ENCODE results near the gene PRR36.

The PRR36 gene

DNA sequence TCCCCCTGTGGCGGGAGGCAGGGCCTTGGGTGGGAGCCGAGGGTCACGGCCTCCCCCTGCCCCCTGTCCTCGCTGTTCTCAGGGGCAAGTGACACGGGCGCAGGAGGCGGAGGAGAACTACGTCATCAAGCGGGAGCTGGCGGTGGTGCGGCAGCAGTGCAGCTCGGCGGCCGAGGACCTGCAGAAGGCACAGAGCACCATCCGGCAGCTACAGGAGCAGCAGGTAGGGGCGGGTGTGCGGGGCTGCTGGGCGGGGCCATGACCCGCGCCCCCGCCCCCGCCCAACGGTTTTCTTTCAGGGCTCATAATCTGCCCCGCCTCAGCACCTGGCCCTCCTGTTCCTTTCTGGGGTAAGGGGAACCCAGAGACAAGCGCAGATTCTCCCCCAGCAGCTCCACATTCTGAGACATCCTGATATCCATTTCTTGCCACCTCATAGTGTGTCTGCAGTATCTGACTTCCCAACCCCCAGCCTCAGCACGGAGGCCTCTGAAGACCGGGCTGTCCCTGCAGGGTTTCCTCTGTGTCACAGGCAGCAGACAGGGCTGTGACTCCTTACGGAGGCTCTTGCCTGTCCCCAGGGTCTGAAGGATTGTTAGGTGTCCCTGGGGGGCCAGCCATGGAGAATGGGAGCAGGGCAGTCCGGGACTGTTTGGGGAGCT is 15.9 kb downstream of the PRR36 start:
- TF ChIP-seq, protein P1, sequence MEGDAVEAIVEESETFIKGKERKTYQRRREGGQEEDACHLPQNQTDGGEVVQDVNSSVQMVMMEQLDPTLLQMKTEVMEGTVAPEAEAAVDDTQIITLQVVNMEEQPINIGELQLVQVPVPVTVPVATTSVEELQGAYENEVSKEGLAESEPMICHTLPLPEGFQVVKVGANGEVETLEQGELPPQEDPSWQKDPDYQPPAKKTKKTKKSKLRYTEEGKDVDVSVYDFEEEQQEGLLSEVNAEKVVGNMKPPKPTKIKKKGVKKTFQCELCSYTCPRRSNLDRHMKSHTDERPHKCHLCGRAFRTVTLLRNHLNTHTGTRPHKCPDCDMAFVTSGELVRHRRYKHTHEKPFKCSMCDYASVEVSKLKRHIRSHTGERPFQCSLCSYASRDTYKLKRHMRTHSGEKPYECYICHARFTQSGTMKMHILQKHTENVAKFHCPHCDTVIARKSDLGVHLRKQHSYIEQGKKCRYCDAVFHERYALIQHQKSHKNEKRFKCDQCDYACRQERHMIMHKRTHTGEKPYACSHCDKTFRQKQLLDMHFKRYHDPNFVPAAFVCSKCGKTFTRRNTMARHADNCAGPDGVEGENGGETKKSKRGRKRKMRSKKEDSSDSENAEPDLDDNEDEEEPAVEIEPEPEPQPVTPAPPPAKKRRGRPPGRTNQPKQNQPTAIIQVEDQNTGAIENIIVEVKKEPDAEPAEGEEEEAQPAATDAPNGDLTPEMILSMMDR (IDR thresholded peaks at IDR 0.05; ENCODE audit: control insufficient read depth, insufficient read depth, low read depth, low read length, missing control alignments) = no peak
- no peak for DNase-seq (ENCODE audit: low read depth)
- no peak overlapping the region for H3K4me3 ChIP-seq (ENCODE audit: control insufficient read depth, low read depth, low read length)

DNA sequence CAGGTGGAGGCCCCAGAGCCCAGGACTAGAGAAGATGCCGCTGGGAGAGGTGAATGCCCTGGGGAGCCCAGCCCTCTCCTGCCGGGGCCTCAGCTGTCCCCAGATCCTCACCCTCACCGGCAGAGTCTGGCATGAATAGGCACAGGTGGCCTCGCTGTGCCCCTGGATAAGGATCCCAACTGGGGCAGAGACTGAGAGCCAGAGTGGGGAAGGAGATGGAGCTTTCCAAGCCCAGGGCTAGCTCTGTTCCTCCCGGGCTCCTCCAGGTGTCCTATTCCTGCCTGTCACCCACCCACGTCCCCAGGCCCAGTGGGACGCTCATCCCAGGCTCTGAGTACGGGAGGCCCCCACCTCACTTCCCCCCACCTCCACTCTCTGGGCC is 16.5 kb downstream of the PRR36 start:
- no peak overlapping the region for H3K4me3 ChIP-seq (ENCODE audit: control insufficient read depth, low read depth, low read length)
- TF ChIP-seq, protein P1 (IDR thresholded peaks at IDR 0.05; ENCODE audit: control insufficient read depth, insufficient read depth, low read depth, low read length, missing control alignments) = no peak
- DNase-seq (ENCODE audit: low read depth) = no peak

DNA sequence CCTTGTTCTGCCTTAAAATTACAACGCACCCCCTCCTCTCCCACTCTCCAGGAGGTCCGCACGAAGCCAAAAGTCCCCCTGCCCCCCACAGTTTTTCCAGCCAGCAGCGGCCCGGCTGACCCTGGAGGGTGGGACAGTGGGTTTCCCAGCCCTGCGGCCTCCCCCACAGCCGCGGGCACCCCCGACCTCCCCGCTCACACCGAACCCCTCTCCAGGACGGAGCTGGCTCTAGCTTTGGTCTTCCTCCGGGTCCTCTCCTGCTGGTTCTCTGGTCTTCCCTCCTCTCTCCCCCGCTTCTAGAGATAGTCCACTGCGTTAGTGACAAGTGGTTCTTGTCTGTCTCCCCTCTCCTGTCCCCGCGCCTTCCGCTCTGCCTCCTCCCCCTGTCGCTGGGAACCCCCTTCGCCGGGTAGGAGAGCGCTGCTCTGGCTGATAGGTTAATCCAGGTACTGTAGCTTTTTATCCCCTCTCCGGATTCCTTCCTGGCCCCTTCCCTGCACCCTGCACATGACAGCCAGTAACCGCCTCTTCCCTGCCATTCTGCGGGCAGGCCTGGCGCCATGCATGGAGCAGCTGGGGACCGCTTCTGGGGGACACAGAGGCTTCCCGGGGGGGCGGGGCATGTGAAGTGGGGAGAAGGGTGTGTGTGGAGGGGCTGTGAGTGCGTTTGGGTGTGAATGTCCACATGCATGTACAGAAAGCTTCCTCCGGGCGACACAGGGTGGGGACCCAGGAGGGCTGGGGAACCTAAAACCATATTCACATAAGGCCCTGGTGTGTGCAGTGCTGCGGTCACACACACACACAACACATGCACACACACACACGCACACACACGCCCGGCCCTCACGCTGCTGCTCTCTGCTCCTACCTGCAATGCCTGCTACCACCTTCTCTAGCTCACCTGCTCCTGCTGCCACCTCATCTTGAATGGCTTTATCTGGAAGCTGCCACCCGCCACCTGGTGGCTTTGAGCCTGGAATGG is 17.2 kb downstream of the PRR36 start:
- H3K4me3 ChIP-seq (ENCODE audit: control insufficient read depth, low read depth, low read length) = no peak overlapping the region
- TF ChIP-seq, protein P1 (IDR thresholded peaks at IDR 0.05; ENCODE audit: control insufficient read depth, insufficient read depth, low read depth, low read length, missing control alignments) = no peak
- DNase-seq (ENCODE audit: low read depth) = no peak

DNA sequence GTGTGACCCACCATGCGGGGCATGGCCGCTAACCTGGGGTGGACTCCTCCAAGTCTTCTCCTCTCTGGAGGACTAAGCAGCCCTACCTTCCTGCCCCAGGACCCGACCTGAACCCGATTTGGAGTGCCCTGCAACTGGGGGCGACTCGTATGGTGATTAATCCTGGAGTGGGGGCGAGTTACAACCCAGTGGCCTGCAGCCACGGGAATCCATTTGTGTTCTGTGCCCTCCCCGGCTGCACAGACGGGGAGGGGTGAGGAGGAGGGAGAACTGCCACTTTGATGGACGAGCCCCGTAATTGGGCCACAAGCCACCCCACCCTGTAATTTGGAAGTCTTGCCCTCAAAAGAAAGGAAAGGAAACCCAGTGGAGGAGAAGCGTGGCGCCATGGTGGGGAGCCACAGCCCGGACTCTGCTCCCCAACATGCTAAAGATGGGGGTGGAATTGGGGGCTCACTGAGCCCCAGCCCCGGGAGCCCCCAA is 18.0 kb downstream of the PRR36 start:
- TF ChIP-seq, protein P1 (IDR thresholded peaks at IDR 0.05; ENCODE audit: control insufficient read depth, insufficient read depth, low read depth, low read length, missing control alignments) = no peak
- no peak for DNase-seq (ENCODE audit: low read depth)
- no peak overlapping the region for H3K4me3 ChIP-seq (ENCODE audit: control insufficient read depth, low read depth, low read length)

DNA sequence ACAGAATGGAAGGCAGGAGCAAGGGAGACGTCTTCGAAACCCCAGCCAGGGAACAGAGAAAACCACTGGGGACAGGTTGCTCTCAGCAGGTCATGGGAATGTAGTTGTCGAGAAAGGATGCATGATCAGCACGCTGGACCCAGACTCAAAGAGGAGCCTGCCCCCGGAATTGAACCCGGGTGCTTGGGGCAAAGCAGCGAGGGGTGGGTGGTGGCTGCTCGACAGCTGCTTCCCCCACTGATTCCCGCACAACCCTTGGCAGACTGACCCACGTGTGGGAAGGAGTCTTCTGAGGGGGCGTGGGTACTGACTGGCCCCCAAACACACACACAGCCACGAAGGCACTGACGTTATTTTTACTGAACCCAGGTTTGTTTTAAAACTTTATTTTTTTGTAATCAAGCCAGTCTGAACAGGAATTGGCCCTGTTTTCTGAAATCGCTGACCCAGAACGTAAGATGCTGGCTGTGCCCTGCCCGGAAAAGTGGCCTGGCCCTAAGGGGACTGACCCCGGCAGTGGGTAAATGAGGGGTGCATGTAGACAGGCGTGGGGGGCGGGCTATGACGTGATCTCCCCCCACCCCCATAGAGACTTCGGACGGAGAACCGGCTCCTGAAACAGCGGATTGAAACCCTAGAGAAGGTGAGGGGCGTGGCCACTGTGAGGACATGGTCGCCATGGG is 18.6 kb downstream of the PRR36 start:
- no peak overlapping the region for H3K4me3 ChIP-seq (ENCODE audit: control insufficient read depth, low read depth, low read length)
- DNase-seq (ENCODE audit: low read depth) = no peak
- TF ChIP-seq, protein P1 (IDR thresholded peaks at IDR 0.05; ENCODE audit: control insufficient read depth, insufficient read depth, low read depth, low read length, missing control alignments) = no peak

DNA sequence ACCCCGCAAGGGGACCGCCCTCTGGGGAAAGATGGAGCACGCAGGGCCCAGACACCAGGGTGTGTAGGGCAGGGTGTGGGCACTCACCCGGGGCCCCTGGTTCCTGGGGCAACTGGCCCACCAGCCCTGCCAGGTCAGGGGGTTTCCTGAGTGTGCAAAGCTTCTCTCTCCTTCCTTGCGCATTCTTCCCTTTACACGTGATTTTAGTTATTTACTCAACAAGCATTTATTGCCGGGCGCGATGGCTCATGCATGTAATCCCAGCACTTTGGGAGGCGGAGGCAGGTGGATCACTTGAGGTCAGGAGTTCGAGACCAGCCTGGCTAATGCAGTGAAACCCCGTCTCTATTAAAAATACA is 20.4 kb downstream of the PRR36 start:
- no peak overlapping the region for H3K4me3 ChIP-seq (ENCODE audit: control insufficient read depth, low read depth, low read length)
- DNase-seq (ENCODE audit: low read depth) = no peak
- TF ChIP-seq, protein P1 (IDR thresholded peaks at IDR 0.05; ENCODE audit: control insufficient read depth, insufficient read depth, low read depth, low read length, missing control alignments) = no peak

Data from AG09309 (cell line).